CD4-positive, CD25-positive, alpha-beta regulatory T cell (primary cell): Measurements from ENCODE around the gene ZNF286A. TPM values are rescaled to one million over a fixed set of nuclear protein-coding genes. Genes with fewer than 3 reads are reported as not detected.
"Not testable (repeated sequence)": the region's sequence is repeated elsewhere in the genome, so short reads cannot be mapped to it uniquely, and the experiment has no call there.

ENCODE experiments used
- ATAC-seq, 2 donors: fragments of 150-1000 bp; cut with Tn5 transposase; one replicate each; pipeline ENCODE4 v1.10.0; 2021; ENCODE audit warnings: low read depth in 2 of 2, moderate number of reproducible peaks in 2 of 2, moderate library complexity in 1 of 2
- DNase-seq, 3 donors: peaks; one replicate each; pipeline versions ENCODE4 v3.0.0 to v3.0.0-alpha.2; 2012 to 2022; ENCODE audit warnings: mixed read lengths in 1 of 3
- H3K27ac ChIP-seq: one replicate; pipeline ENCODE4 v1.7.0; 2013; ENCODE audit warnings: mild to moderate bottlenecking, low read length; ENCODE audit not compliant: insufficient read depth, poor library complexity, severe bottlenecking
- H3K27me3 ChIP-seq: one replicate; pipeline ENCODE4 v1.7.0; 2013; ENCODE audit warnings: low read length; ENCODE audit not compliant: control insufficient read depth, insufficient read depth
- H3K36me3 ChIP-seq: one replicate; pipeline ENCODE4 v1.7.0; 2013; ENCODE audit warnings: mild to moderate bottlenecking, low read length, moderate library complexity; ENCODE audit not compliant: control insufficient read depth, insufficient read depth
- H3K4me1 ChIP-seq: 2 replicates; pipeline ENCODE4 v1.7.0; 2013; ENCODE audit warnings: mild to moderate bottlenecking, low read length; ENCODE audit not compliant: insufficient read depth, control insufficient read depth, poor library complexity, severe bottlenecking
- H3K4me3 ChIP-seq: one replicate; pipeline ENCODE4 v1.7.0; 2013; ENCODE audit warnings: low read depth, mild to moderate bottlenecking, low read length, moderate library complexity
- H3K9me3 ChIP-seq, 2 experiments: 1 replicate in 1 of 2; 2 replicates in 1 of 2; pipeline ENCODE4 v1.7.0; 2013; ENCODE audit warnings: low read length in 2 of 2, mild to moderate bottlenecking in 1 of 2, moderate library complexity in 1 of 2; ENCODE audit not compliant: control insufficient read depth in 2 of 2
- H3K27ac Mint-ChIP-seq, 3 donors: one replicate each; pipeline ENCODE4 v1.8.0; 2020 to 2022; ENCODE audit warnings: mild to moderate bottlenecking in 3 of 3, mixed read lengths in 3 of 3, moderate library complexity in 2 of 3
- H3K27me3 Mint-ChIP-seq: one replicate; pipeline ENCODE4 v1.8.0; 2022; ENCODE audit warnings: mild to moderate bottlenecking, mixed read lengths
- H3K36me3 Mint-ChIP-seq: one replicate; pipeline ENCODE4 v1.8.0; 2020; ENCODE audit warnings: mixed read lengths
- H3K4me1 Mint-ChIP-seq, 4 donors: one replicate each; pipeline ENCODE4 v1.8.0; 2020 to 2022; ENCODE audit warnings: mixed read lengths in 4 of 4, mild to moderate bottlenecking in 1 of 4
- H3K4me3 Mint-ChIP-seq, 4 donors: one replicate each; pipeline ENCODE4 v1.8.0; 2020 to 2022; ENCODE audit warnings: mild to moderate bottlenecking in 4 of 4, mixed read lengths in 4 of 4, moderate library complexity in 3 of 4
- H3K9me3 Mint-ChIP-seq, 7 donors: one replicate each; pipeline ENCODE4 v1.8.0; 2020 to 2022; ENCODE audit warnings: mixed read lengths in 7 of 7, mild to moderate bottlenecking in 3 of 7, moderate library complexity in 2 of 7
- polyA plus RNA-seq, 4 donors: library from polyadenylated mRNA; unstranded; fragments of 300-500 nt; fragmentation: Illumina TruSeq; gene quantifications; one replicate each; pipeline ENCODE4 v1.2.3, GENCODE V29; 2021
- total RNA-seq: library from RNA; stranded (reverse); gene quantifications from one replicate; pipeline ENCODE4 v1.2.3, GENCODE V29; 2022

ZNF286A gene
- total and polyA plus RNA-seq, 5 donors from 2014 or later: 18.9 to 23.5 (median 22.4) TPM

GRCh38 chr17:15704239-15704638 is 4.7 kb downstream of the ZNF286A start:
- H3K9me3 ChIP-seq: peaks cover 27% of the 10 kb centered on the region in 2 experiments
- Mint-ChIP-seq H3K4me1 (peaks cover 0 to 16% (median 4%) of the 10 kb centered on the region in 4 donors), H3K9me3 (peaks cover 0 to 17% (median 9%) of the 10 kb centered on the region in 7 donors), H3K36me3 (peaks cover 37% of the 10 kb centered on the region)
- DNase-seq, H3K4me1 ChIP-seq, H3K4me3 ChIP-seq, ATAC-seq, H3K27me3 Mint-ChIP-seq, H3K27ac Mint-ChIP-seq, H3K4me3 Mint-ChIP-seq, H3K27me3 ChIP-seq, H3K27ac ChIP-seq: not testable (repeated sequence)
- peaks cover 38% of the 10 kb centered on the region for H3K36me3 ChIP-seq

- not testable (repeated sequence) for ATAC-seq, H3K27ac Mint-ChIP-seq, H3K4me1 ChIP-seq, H3K4me3 Mint-ChIP-seq, H3K4me3 ChIP-seq, H3K27me3 ChIP-seq, DNase-seq, H3K27me3 Mint-ChIP-seq, H3K27ac ChIP-seq
- H3K9me3 Mint-ChIP-seq: peaks cover 0 to 21% (median 9%) of the 10 kb centered on the region in 7 donors
- H3K4me1 Mint-ChIP-seq: peaks cover 0 to 12% (median 3%) of the 10 kb centered on the region in 4 donors
- peaks cover 27% of the 10 kb centered on the region in 2 experiments for H3K9me3 ChIP-seq
- peaks cover 38% of the 10 kb centered on the region for H3K36me3 ChIP-seq
- peaks cover 43% of the 10 kb centered on the region for H3K36me3 Mint-ChIP-seq
These were observed 5.3 kb downstream of the ZNF286A start for GRCh38 chr17:15704813-15705212.

DNA sequence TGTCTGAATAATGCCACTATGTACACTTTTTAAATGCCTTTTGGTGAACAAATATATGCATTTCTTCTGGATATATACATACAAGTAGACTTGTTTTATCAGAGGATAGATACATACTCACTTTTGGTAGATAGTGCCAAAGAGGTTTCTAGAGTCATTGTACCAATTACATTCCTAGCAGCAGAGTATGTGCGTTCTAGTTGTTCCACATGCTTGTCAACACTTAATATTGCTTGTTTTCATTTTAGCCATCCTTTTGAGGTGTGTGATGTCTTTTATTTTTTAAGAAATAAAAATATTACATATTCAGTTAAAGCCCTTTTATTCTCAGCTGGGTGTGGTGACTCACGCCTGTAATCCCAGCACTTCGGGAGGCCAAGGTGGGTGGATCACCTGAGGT is 9.3 kb downstream of the ZNF286A start:
- Mint-ChIP-seq H3K9me3 (peaks cover 0 to 33% (median 9%) of the 10 kb centered on the region in 7 donors), H3K36me3 (peaks cover 41% of the 10 kb centered on the region)
- Histone ChIP-seq H3K36me3 (peaks cover 52% of the 10 kb centered on the region), H3K9me3 (peaks cover 29 to 36% of the 10 kb centered on the region in 2 experiments)
- H3K4me1 ChIP-seq, ATAC-seq, H3K27ac ChIP-seq, DNase-seq, H3K4me1 Mint-ChIP-seq, H3K4me3 Mint-ChIP-seq, H3K27me3 Mint-ChIP-seq, H3K4me3 ChIP-seq, H3K27ac Mint-ChIP-seq, H3K27me3 ChIP-seq: not testable (repeated sequence)

DNA sequence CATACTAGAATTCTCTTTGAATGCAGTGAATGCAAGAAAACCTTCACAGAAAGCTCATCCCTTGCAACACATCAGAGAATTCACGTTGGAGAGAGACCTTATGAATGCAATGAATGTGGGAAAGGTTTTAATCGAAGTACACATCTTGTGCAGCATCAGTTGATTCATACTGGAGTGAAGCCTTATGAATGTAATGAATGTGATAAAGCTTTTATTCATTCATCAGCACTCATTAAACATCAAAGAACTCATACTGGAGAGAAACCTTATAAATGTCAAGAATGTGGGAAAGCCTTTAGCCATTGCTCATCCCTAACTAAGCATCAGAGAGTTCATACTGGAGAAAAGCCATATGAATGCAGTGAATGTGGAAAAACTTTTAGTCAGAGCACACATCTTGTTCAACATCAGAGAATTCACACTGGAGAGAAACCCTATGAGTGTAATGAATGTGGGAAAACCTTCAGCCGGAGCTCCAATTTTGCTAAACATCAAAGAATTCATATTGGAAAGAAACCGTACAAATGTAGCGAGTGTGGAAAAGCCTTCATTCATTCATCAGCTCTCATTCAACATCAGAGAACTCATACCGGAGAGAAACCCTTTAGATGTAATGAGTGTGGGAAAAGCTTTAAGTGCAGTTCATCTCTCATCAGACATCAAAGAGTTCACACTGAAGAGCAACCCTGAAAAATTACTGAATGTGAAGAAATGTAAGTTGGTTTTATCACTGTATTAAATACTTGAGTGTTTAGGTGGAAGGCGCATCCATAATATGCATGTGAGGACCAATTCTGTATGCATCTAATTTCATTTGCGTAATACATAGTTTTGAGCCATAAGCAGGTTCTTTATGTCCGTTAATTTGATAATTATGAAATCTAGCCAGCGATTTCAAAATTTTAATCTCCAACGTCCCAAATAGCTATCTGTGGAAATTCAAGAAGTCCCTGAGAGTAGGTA is 17.3 kb downstream of the ZNF286A start:
- not testable (repeated sequence) for H3K4me3 Mint-ChIP-seq, H3K27me3 ChIP-seq, H3K27me3 Mint-ChIP-seq, ATAC-seq, H3K4me3 ChIP-seq, H3K4me1 ChIP-seq, H3K27ac Mint-ChIP-seq, H3K4me1 Mint-ChIP-seq, DNase-seq, H3K27ac ChIP-seq
- H3K9me3 Mint-ChIP-seq: peaks cover 0 to 53% (median 9%) of the 10 kb centered on the region in 7 donors
- H3K36me3 Mint-ChIP-seq: peaks cover 17% of the 10 kb centered on the region
- Histone ChIP-seq H3K36me3 (peaks cover 18% of the 10 kb centered on the region), H3K9me3 (peaks cover 34 to 39% of the 10 kb centered on the region in 2 experiments)

DNA sequence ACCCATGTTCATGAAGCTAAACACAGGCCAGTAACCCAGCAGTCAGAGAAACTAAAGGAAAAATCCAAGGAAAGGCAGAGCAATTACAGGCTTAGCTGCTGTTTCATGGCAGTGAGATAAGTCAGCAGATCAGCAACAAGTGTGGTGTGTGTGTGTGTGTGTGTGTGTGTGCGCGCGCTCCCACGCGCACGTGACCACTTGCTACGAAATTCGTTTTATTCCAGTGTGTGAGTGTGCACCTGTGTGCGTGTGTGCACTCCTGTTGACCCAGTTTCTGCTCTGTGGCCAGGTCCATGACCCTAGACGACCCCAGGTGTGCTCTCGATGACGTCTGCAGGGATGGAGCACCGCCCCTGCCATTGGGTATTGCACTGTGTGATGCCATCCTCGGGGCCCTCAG is 31.0 kb downstream of the ZNF286A start:
- H3K9me3 ChIP-seq, H3K4me1 Mint-ChIP-seq, H3K9me3 Mint-ChIP-seq, H3K27me3 ChIP-seq, H3K27me3 Mint-ChIP-seq, H3K36me3 ChIP-seq, ATAC-seq, H3K27ac Mint-ChIP-seq, H3K36me3 Mint-ChIP-seq, H3K4me3 ChIP-seq, H3K4me1 ChIP-seq, H3K27ac ChIP-seq, DNase-seq, H3K4me3 Mint-ChIP-seq: not testable (repeated sequence)

GRCh38 chr17:15731900-15732299 is 32.3 kb downstream of the ZNF286A start, which contains the start of gene TBC1D26:
Gene TBC1D26, plus strand, starts transcription at chr17:15732283. Its CDS starts 3,066 bp downstream, at chr17:15735349.
- DNase-seq, H3K36me3 ChIP-seq, H3K27me3 ChIP-seq, H3K27me3 Mint-ChIP-seq, H3K4me1 Mint-ChIP-seq, H3K36me3 Mint-ChIP-seq, ATAC-seq, H3K4me3 ChIP-seq, H3K9me3 Mint-ChIP-seq, H3K27ac ChIP-seq, H3K4me3 Mint-ChIP-seq, H3K27ac Mint-ChIP-seq, H3K4me1 ChIP-seq, H3K9me3 ChIP-seq: not testable (repeated sequence)

GRCh38 chr17:15733174-15733789 is 33.7 kb downstream of the ZNF286A start:
- not testable (repeated sequence) for H3K4me1 Mint-ChIP-seq, H3K27me3 ChIP-seq, H3K4me3 Mint-ChIP-seq, ATAC-seq, H3K9me3 Mint-ChIP-seq, H3K4me1 ChIP-seq, H3K36me3 Mint-ChIP-seq, H3K27ac ChIP-seq, DNase-seq, H3K27me3 Mint-ChIP-seq, H3K36me3 ChIP-seq, H3K27ac Mint-ChIP-seq, H3K9me3 ChIP-seq, H3K4me3 ChIP-seq
